ENCODE results near the gene POLE4. TPM values are rescaled to one million over a fixed set of nuclear protein-coding genes. Genes with fewer than 3 reads are reported as not detected.

The POLE4 gene
- total RNA-seq, 1 experiment from 2014 or later: 61.7 TPM

GRCh38 chr2:74985978-74986609 is 27.7 kb downstream of the POLE4 start:
- no peak for DNase-seq (ENCODE audit: low spot score)

GRCh38 chr2:74991977-74992376 is 33.5 kb downstream of the POLE4 start:
- no peak for DNase-seq (ENCODE audit: low spot score)

GRCh38 chr2:74999468-74999867 is 41.0 kb downstream of the POLE4 start:
- DNase-seq (ENCODE audit: low spot score): no peak

- DNase-seq (ENCODE audit: low spot score): no peak
Measured at GRCh38 chr2:75002007-75002406, 43.6 kb downstream of the POLE4 start.

GRCh38 chr2:75003276-75003675 is 44.8 kb downstream of the POLE4 start:
- DNase-seq (ENCODE audit: low spot score): no peak

DNA sequence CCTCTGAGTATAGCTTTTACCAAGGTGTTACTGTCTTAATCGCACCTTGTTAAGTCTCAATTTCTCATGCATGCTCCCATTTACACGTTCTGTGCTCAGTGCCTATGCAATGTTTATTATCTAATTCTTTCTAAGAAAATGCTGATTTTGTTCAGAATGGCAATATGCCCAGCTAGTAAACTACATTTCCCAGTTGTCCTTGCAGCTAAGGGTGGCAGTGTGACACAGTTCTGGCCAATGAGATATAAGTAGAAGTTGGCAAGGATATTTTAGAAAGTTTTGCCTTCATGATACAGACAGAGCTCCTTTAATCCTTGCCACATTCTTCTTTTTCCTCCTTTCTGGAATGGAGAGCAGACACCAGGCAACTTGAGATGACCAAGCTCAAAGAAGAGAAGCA is 45.3 kb downstream of the POLE4 start:
- no peak for DNase-seq (ENCODE audit: low spot score)

DNA sequence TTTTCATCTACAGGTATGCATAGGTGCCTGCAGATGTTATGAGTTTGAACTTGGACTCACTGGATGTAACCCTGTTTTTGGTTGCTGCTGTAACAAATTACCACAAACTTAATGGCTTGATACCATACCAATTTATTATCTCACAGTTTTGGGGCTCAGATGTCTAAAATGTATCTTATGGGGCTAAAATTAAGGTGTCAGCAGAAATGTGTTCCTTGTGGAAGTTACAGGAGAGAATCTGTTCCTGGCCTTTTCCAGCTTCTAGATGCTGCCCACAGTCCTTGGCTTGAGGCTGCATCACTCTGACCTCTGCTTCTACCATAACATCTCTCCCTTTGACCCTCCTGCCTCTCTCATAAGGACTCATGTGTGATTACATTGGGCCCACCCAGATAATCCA is 47.6 kb downstream of the POLE4 start:
- no peak for DNase-seq (ENCODE audit: low spot score)

GRCh38 chr2:75007061-75007460 is 48.6 kb downstream of the POLE4 start:
- DNase-seq (ENCODE audit: low spot score): no peak

- no peak for DNase-seq (ENCODE audit: low spot score)
Measured at GRCh38 chr2:75007819-75008218, 49.4 kb downstream of the POLE4 start.

GRCh38 chr2:75010571-75010970 is 52.1 kb downstream of the POLE4 start:
- no peak for DNase-seq (ENCODE audit: low spot score)

- no peak for DNase-seq (ENCODE audit: low spot score)
Measured at GRCh38 chr2:75012080-75012479, 53.6 kb downstream of the POLE4 start.

- no peak for DNase-seq (ENCODE audit: low spot score)
Measured at GRCh38 chr2:75018162-75018561, 59.7 kb downstream of the POLE4 start.

Other genes with a start within 250 kb of the POLE4 start
- gene HK2, start 124.5 kb upstream of the POLE4 start, total RNA-seq (2014; rRNA removed; shearing (Covaris generic)): 12.7 and 23.7 TPM in 2 replicates
- gene TACR1, start 240.9 kb downstream of the POLE4 start, total RNA-seq (2014; rRNA removed; shearing (Covaris generic)): not detected in 2 replicates